GM18858 (cell line): ENCODE results near the gene SPACA9.

Source experiments
- ATAC-seq: cut with Tn5 transposase; IDR thresholded peaks from one replicate; pipeline ENCODE4 v1.9.1; 2021; ENCODE audit not compliant: unreplicated experiment

The SPACA9 gene

GRCh38 chr9:132862533-132862932 lies 16.2 kb upstream of the SPACA9 start:
- no peak for ATAC-seq

- no peak for ATAC-seq
Measured at GRCh38 chr9:132863096-132863495, 15.6 kb upstream of the SPACA9 start.

GRCh38 chr9:132864277-132864676 lies 14.4 kb upstream of the SPACA9 start:
- ATAC-seq, result no peak

- no peak for ATAC-seq
Measured at GRCh38 chr9:132864691-132865090, 14.0 kb upstream of the SPACA9 start.

GRCh38 chr9:132866898-132867297 lies 11.8 kb upstream of the SPACA9 start:
- ATAC-seq, result no peak

- ATAC-seq, result no peak
Measured at GRCh38 chr9:132869266-132869665, 9.4 kb upstream of the SPACA9 start.

- ATAC-seq, result no peak
Measured at GRCh38 chr9:132873403-132873802, 5.3 kb upstream of the SPACA9 start.

- ATAC-seq, result no peak
Measured at GRCh38 chr9:132875159-132875558, 3.5 kb upstream of the SPACA9 start.

GRCh38 chr9:132876849-132877248 lies 1.8 kb upstream of the SPACA9 start:
- ATAC-seq, result no peak

- ATAC-seq, result no peak
Measured at GRCh38 chr9:132877458-132877823, 1.3 kb upstream of the SPACA9 start.

GRCh38 chr9:132877824-132878694 lies 639 bp upstream of the SPACA9 start, which contains the start of gene AK8:
TSS of gene AK8 (minus strand) at chr9:132878284. CDS start at chr9:132878255, 29 bp downstream.
- no peak for ATAC-seq

- ATAC-seq, result no peak
Measured at GRCh38 chr9:132879457-132880323, 992 bp downstream of the SPACA9 start.

- ATAC-seq, result no peak
Measured at GRCh38 chr9:132880324-132880661, 1.6 kb downstream of the SPACA9 start.

GRCh38 chr9:132881826-132882225 lies 3.1 kb downstream of the SPACA9 start:
- ATAC-seq, result no peak

- ATAC-seq, result no peak
Measured at GRCh38 chr9:132882616-132883015, 3.9 kb downstream of the SPACA9 start.

- no peak for ATAC-seq
Measured at GRCh38 chr9:132883349-132884294, 4.9 kb downstream of the SPACA9 start.

- ATAC-seq, result no peak
Measured at GRCh38 chr9:132885720-132886333, 7.1 kb downstream of the SPACA9 start.

- ATAC-seq, result no peak
Measured at GRCh38 chr9:132886334-132886725, 7.6 kb downstream of the SPACA9 start.

GRCh38 chr9:132887181-132888120 lies 8.8 kb downstream of the SPACA9 start:
- no peak for ATAC-seq
